Colonic mucosa (tissue), 4 donors: Measurements from ENCODE around the gene C10orf105. TPM values are rescaled to one million over a fixed set of nuclear protein-coding genes. Genes with fewer than 3 reads are reported as not detected.

ENCODE experiments used
- DNase-seq: peaks from one replicate; pipeline ENCODE4 v3.0.0-alpha.2; 2020
- H3K27ac ChIP-seq: fragments of 200-600 bp; one replicate; pipeline ENCODE4 v1.8.0; 2021
- H3K27me3 ChIP-seq: fragments of 200-600 bp; one replicate; pipeline ENCODE4 v1.8.0; 2021
- H3K36me3 ChIP-seq: fragments of 200-600 bp; one replicate; pipeline ENCODE4 v1.8.0; 2021
- H3K4me1 ChIP-seq: fragments of 200-600 bp; one replicate; pipeline ENCODE4 v1.8.0; 2021; ENCODE audit warnings: mild to moderate bottlenecking
- H3K4me3 ChIP-seq: fragments of 200-600 bp; one replicate; pipeline ENCODE4 v1.8.0; 2021
- H3K9ac ChIP-seq, 2 donors: one replicate each; pipeline ENCODE4 v1.7.0; 2013; ENCODE audit warnings: control low read depth in 2 of 2, low read depth in 2 of 2, low read length in 2 of 2
- H3K9me3 ChIP-seq: fragments of 200-600 bp; one replicate; pipeline ENCODE4 v1.8.0; 2021
- intact Hi-C: fragments of 100-400 bp; cut with DNase I; formaldehyde crosslinking; loops from one replicate; pipeline ENCODE4 v1.14.1; 2022
- total RNA-seq, 2 donors: library from RNA; stranded (reverse); fragmentation: NEBNext Ultra II Directional in 1 of 2; extraction: Animal tissue kit (Norgen Biotek cat#: 25700) in 1 of 2; gene quantifications; one replicate each; pipeline ENCODE4 v1.2.1, GENCODE V29; 2021
- TF ChIP-seq, protein P1 (sequence below): fragments of 200-600 bp; IDR thresholded peaks from one replicate; pipeline ENCODE4 v1.8.0; 2022; ENCODE audit warnings: antibody characterized with exemption, mild to moderate bottlenecking
- donor health status: healthy.
- donor health status: DM: no; HTN: no; CAD: no.
- donor health status: DM: no; HTN: no; CAD: no.

The C10orf105 gene
- total RNA-seq, 2 donors from 2014 or later: 0.07 TPM; not detected in 1

DNA sequence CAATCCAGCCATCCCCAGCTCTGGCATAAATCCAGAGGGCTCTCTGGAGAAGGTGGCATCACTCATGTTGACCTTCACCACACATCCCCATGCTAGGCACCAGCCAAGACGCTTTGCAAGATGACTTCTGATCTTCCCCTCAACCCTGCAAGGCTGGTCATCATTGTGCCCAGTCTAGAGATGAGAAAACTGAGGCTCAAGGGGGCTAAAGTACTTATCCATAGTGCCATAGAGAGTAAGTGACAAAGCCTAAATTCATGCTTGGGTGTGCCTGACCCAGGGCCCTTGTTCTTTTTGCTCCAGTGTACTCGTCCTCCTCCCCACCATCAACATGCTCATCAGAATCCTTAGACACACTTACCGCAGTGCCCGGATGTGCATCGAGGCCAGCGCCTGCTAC is 1.7 kb upstream of the C10orf105 start:
- intact Hi-C loops: no loop called here
- Histone ChIP-seq H3K4me3 (no peak overlapping the region), H3K27ac (no peak overlapping the region), H3K27me3 (no peaks in the 10 kb centered on the region), H3K9me3 (no peaks in the 10 kb centered on the region), H3K36me3 (no peaks in the 10 kb centered on the region), H3K9ac (no peak overlapping the region), H3K4me1 (no peaks in the 10 kb centered on the region)
- DNase-seq: no peak
- TF ChIP-seq, protein P1, sequence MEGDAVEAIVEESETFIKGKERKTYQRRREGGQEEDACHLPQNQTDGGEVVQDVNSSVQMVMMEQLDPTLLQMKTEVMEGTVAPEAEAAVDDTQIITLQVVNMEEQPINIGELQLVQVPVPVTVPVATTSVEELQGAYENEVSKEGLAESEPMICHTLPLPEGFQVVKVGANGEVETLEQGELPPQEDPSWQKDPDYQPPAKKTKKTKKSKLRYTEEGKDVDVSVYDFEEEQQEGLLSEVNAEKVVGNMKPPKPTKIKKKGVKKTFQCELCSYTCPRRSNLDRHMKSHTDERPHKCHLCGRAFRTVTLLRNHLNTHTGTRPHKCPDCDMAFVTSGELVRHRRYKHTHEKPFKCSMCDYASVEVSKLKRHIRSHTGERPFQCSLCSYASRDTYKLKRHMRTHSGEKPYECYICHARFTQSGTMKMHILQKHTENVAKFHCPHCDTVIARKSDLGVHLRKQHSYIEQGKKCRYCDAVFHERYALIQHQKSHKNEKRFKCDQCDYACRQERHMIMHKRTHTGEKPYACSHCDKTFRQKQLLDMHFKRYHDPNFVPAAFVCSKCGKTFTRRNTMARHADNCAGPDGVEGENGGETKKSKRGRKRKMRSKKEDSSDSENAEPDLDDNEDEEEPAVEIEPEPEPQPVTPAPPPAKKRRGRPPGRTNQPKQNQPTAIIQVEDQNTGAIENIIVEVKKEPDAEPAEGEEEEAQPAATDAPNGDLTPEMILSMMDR: no peak

DNA sequence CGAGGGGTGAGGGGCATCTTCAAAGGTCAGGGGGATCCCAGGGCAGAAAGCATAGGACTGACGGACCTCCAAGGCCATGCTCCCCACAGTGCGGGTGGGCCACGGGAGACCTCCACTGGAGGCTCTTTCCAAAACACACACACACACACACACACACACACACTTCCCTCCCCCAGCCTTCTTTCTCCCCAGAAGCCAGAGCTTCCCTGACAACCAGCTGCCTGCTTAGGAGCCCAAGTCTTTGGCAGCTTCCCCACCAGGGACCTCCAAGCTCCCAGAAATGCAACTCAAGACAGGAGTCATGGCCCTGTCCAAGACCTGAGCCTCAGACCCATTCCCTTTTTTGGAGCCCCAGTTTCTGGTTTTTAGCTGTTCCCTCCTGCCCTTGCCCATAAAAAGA is 710 bp upstream of the C10orf105 start:
- Histone ChIP-seq H3K9me3 (no peaks in the 10 kb centered on the region), H3K27ac (no peak overlapping the region), H3K4me3 (no peak overlapping the region), H3K27me3 (no peaks in the 10 kb centered on the region), H3K4me1 (no peaks in the 10 kb centered on the region), H3K9ac (no peak overlapping the region), H3K36me3 (no peaks in the 10 kb centered on the region)
- TF ChIP-seq, protein P1: no peak
- intact Hi-C loops: no loop called here
- no peak for DNase-seq

DNA sequence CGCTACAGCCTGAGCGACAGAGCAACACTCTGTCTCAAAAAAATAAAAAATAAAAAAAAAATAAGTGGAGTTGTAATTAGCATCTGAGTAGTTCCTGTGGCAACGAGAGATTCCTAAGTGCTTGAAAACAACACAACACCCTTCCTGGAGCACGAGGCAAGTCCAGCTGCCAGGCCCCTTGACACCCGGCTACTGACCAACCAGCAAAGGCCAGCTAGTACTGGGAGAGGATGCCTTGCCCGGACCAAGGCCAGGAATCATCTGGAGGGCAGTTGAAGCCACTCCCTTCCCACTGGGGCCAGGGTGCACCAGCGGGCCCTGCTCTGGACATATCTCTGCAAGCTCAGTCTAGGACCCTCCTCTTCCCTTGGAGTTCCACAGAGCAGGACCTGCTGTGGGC is 536 bp downstream of the C10orf105 start:
- H3K36me3 ChIP-seq: no peaks in the 10 kb centered on the region
- H3K4me3 ChIP-seq: no peak overlapping the region
- no peaks in the 10 kb centered on the region for H3K27me3 ChIP-seq
- H3K4me1 ChIP-seq: peaks cover 8% of the 10 kb centered on the region
- TF ChIP-seq, protein P1: no peak
- no peak overlapping the region for H3K9ac ChIP-seq
- H3K27ac ChIP-seq: no peak overlapping the region
- no peaks in the 10 kb centered on the region for H3K9me3 ChIP-seq
- no peak for DNase-seq
- intact Hi-C loops: no loop called here

DNA sequence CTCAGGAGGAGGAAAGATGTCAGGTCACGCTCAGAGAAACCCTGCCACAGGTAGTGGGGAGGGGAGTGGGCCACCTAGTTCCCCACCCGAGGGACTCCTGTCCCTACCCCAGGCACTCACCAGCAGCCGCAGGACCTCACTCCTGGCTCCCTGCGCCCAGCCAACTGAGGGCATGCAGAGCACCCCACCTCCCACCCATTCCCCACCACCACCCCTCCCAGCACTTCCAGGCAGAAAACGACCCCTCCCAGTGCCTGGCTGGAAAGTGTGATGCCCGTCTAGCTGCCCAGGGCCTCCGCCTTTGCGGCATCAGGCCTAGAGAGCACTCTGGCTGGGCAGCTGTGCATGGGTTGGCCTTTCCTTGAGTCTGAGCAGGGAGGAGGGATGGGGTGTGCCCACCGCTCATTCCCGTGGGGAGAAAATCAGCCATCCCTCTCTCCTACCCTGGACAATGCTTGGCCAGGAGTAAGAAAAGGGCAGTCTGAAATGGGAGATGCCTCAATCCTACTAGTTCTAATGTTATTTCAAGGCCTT is 1.3 kb downstream of the C10orf105 start:
- Histone ChIP-seq H3K4me1 (peaks cover 11% of the 10 kb centered on the region), H3K9ac (no peak overlapping the region), H3K4me3 (no peak overlapping the region), H3K27ac (no peak overlapping the region), H3K9me3 (no peaks in the 10 kb centered on the region), H3K27me3 (no peaks in the 10 kb centered on the region), H3K36me3 (no peaks in the 10 kb centered on the region)
- TF ChIP-seq, protein P1: no peak
- no peak for DNase-seq
- intact Hi-C loops: no loop called here

DNA sequence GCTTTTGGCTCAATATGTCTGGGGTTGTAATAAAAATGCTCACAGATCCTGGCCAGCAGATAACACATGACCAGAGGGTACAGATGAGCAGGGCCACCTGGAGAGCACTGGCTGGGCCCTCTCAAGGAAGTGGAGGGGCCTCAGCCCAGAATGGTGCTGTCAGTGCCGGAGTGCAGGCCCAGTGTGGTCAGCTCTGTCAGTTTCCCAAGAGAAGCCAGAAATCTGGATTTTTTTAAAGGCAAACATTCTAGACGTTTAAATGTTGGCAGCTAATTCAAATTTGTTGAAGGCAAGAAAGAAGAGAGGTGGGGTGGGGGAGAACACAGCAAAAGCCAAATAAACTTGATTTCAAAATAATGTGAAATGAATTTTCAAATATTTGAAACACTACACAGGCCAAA is 2.0 kb downstream of the C10orf105 start:
- TF ChIP-seq, protein P1: no peak
- H3K4me3 ChIP-seq: no peak overlapping the region
- DNase-seq: no peak
- no peaks in the 10 kb centered on the region for H3K9me3 ChIP-seq
- no peak overlapping the region for H3K9ac ChIP-seq
- no peaks in the 10 kb centered on the region for H3K36me3 ChIP-seq
- intact Hi-C loops: no loop called here
- peaks cover 11% of the 10 kb centered on the region for H3K4me1 ChIP-seq
- no peak overlapping the region for H3K27ac ChIP-seq
- H3K27me3 ChIP-seq: no peaks in the 10 kb centered on the region

DNA sequence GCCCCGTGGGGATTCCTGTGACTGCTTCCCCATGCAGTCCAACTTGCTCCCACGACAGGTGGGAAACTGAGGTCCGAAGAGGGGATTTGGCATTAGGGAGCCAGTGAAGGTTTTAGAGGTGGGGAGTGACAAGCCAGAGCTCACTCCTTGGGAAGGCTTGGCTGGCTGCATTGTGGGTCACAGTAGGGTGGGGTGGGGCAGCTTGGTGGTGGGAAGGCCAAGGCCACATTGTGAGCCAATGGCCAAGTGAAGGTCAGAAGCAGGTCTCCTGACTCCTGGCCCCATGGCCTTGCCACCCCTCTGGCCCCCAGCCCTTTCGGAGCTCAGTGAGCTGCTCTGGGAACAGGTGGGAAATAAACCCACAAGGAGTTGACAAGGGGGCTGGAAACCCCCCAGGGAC is 2.5 kb downstream of the C10orf105 start:
- H3K9ac ChIP-seq: no peak overlapping the region
- DNase-seq: no peak
- intact Hi-C loops: no loop called here
- H3K36me3 ChIP-seq: no peaks in the 10 kb centered on the region
- no peaks in the 10 kb centered on the region for H3K27me3 ChIP-seq
- no peak overlapping the region for H3K4me3 ChIP-seq
- H3K4me1 ChIP-seq: peaks cover 11% of the 10 kb centered on the region
- TF ChIP-seq, protein P1: no peak
- no peaks in the 10 kb centered on the region for H3K9me3 ChIP-seq
- H3K27ac ChIP-seq: no peak overlapping the region
